A549 (cell line): Measurements from ENCODE around the gene DPYSL3.

Experiments
- CEBPB ChIP-seq, 2 experiments: fragments of >200 bp in 1 of 2; sonication (Bioruptor Twin) in 1 of 2; formaldehyde crosslinking in 1 of 2; IDR thresholded peaks; 2 replicates each; pipeline ENCODE4 v1.6.1; 2012 to 2016
- CTCF ChIP-seq: fragments of >200 bp; sonication (Bioruptor Twin); formaldehyde crosslinking; IDR thresholded peaks from 3 replicates; pipeline ENCODE4 v1.5.1; 2016
- EP300 ChIP-seq, 2 experiments: fragments of >200 bp; sonication (Bioruptor Twin); formaldehyde crosslinking; IDR thresholded peaks; 2 replicates in 1 of 2; 3 replicates in 1 of 2; pipeline ENCODE4 v1.6.1; 2016 to 2017
- GATA3 ChIP-seq: IDR thresholded peaks from 2 replicates; pipeline ENCODE4 v1.6.1; 2012; ENCODE audit warnings: borderline replicate concordance
- HMGXB4 ChIP-seq: fragments of 250-450 bp; sonication (Bioruptor Pico); IDR thresholded peaks from 2 replicates; pipeline ENCODE4 v1.5.0; 2021; ENCODE audit warnings: mild to moderate bottlenecking, moderate library complexity, borderline replicate concordance
- HOXA7 ChIP-seq: fragments of 250-450 bp; sonication (Bioruptor Pico); IDR thresholded peaks from 2 replicates; pipeline ENCODE4 v1.5.0; 2020; ENCODE audit warnings: mild to moderate bottlenecking, moderate library complexity
- JUN ChIP-seq, 2 experiments: fragments of >200 bp; sonication (Bioruptor Twin); formaldehyde crosslinking; IDR thresholded peaks; 2 replicates in 1 of 2; 3 replicates in 1 of 2; pipeline ENCODE4 v1.6.1; 2016 to 2017
- MAZ ChIP-seq: fragments of 150-350 bp; IDR thresholded peaks from 2 replicates; pipeline ENCODE4 v1.6.1; 2014; ENCODE audit warnings: antibody characterized with exemption, low read depth, low read length, borderline replicate concordance
- PHF8 ChIP-seq: fragments of 200-600 bp; sonication (generic); IDR thresholded peaks from 2 replicates; pipeline ENCODE4 v1.6.1; 2016; ENCODE audit warnings: low read depth, mild to moderate bottlenecking, antibody characterized with exemption, moderate library complexity, borderline replicate concordance
- POLR2A ChIP-seq: IDR thresholded peaks from 2 replicates; pipeline ENCODE4 v1.6.1; 2012; ENCODE audit warnings: mild to moderate bottlenecking, low read length
- RAD21 ChIP-seq, 2 experiments: fragments of >200 bp in 1 of 2; sonication (Bioruptor Twin) in 1 of 2; formaldehyde crosslinking in 1 of 2; IDR thresholded peaks in 1 of 2; conservative IDR thresholded peaks in 1 of 2; 2 replicates in 1 of 2; 3 replicates in 1 of 2; pipeline ENCODE4 v1.6.1; 2012 to 2018; ENCODE audit warnings: inconsistent platforms in 1 of 2
- RCOR1 ChIP-seq: fragments of 150-350 bp; IDR thresholded peaks from 2 replicates; pipeline ENCODE4 v1.6.1; 2014; ENCODE audit warnings: antibody characterized with exemption, low read length, low read depth
- REST ChIP-seq: fragments of 200-600 bp; sonication (generic); IDR thresholded peaks from 2 replicates; pipeline ENCODE4 v1.6.1; 2016; ENCODE audit warnings: antibody characterized with exemption, mild to moderate bottlenecking, moderate library complexity
- TP53 ChIP-seq: fragments of 250-450 bp; sonication (Bioruptor Pico); IDR thresholded peaks from 2 replicates; pipeline ENCODE4 v1.5.0; 2021; ENCODE audit warnings: mild to moderate bottlenecking, moderate library complexity

- TF ChIP-seq GATA3 = no peak
- TF ChIP-seq CTCF = no peak
- no peak for TF ChIP-seq EP300 (IDR thresholded peaks at IDR 0.05)
- TF ChIP-seq POLR2A = no peak
- TF ChIP-seq HMGXB4 = no peak
- TF ChIP-seq REST = no peak
- TF ChIP-seq CEBPB (IDR thresholded peaks at IDR 0.05) = no peak
- no peak for TF ChIP-seq HOXA7 (CRISPR knock-in tag)
- no peak for TF ChIP-seq RAD21 (conservative IDR thresholded peaks at IDR 0.05 in 1 of 2, IDR thresholded peaks at IDR 0.05 in 1 of 2)
- TF ChIP-seq MAZ = no peak
- no peak for TF ChIP-seq TP53 (CRISPR knock-in tag)
- TF ChIP-seq RCOR1 = no peak
- TF ChIP-seq JUN (IDR thresholded peaks at IDR 0.05) = no peak
- TF ChIP-seq PHF8 = no peak
Observed at GRCh38 chr5:147523069-147523468, 13.2 kb upstream of the DPYSL3 start.
